IPS-11a (cell line): ENCODE results near the gene OPN1MW.
"Not testable (repeated sequence)": the region's sequence is repeated elsewhere in the genome, so short reads cannot be mapped to it uniquely, and the experiment has no call there.

Source experiments
- H3K4me3 ChIP-seq: one replicate; pipeline ENCODE4 v1.5.1; 2013; ENCODE audit warnings: low read depth, low read length, control low read depth

The OPN1MW gene

DNA sequence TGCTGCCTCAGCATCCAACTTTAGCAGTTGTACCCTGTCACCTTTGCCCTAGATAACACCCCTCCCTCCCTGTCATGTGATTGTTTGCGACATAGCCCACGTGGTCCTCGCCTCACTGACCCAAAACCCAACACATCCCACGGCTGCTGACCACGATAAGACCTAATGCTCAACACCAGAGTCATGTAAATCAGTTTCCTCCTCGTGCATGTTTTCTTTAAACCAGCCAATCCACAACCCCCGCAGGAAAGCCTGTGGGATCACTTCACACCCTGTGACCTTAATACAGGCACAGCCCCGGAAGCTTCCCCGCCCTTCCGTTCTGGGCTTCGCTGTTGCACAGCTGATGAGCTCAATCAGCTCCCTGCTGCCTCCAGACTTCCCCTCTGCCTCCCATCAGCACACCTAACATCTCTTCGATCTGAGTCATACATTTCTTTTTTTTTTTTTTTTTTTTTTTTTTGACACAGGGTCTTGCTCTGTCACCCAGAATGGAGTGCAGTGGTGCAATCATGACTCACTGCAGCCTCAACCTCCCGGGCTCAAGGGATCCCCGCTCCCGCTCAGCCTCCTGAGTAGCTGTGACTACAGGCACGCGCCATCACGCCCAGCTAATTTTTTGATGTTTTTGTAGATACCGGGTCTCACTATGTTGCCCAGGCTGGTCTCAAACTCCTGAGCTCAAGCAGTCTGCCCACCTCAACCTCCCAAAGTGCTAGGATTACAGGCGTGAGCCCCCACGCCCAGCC, 27.4 kb downstream of the OPN1MW start:
- H3K4me3 ChIP-seq, result not testable (repeated sequence)

- not testable (repeated sequence) for H3K4me3 ChIP-seq
These were observed 28.7 kb downstream of the OPN1MW start for GRCh38 chrX:154211057-154211456.

DNA sequence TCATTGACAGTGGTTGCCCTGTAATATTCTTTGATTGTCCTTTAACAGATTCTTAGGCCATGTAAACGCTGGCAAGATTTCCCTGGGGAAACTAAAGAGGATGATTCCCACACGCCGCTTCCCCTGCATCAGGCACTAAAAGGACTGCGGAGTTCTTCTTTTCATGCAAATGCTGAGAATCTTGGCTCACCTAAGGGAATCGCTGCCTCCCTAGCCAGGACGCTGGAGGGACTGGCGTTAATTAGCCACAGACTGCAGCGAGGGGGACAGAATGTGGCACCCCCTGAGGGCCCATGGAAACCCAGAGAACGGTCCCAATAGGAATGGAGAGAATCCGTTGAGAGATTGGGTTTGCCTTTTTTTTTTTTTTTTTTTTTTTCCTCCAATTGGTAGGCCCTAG, 29.1 kb downstream of the OPN1MW start:
- H3K4me3 ChIP-seq, result not testable (repeated sequence)

DNA sequence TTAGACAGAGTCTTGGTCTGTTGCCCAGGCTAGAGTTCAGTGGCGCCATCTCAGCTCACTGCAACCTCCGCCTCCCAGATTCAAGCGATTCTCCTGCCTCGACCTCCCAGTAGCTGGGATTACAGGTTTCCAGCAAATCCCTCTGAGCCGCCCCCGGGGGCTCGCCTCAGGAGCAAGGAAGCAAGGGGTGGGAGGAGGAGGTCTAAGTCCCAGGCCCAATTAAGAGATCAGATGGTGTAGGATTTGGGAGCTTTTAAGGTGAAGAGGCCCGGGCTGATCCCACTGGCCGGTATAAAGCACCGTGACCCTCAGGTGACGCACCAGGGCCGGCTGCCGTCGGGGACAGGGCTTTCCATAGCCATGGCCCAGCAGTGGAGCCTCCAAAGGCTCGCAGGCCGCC, 37.1 kb downstream of the OPN1MW start, which contains the start of gene OPN1MW2:
Gene OPN1MW2, plus strand, starts transcription at position 301 of the 400 bp plus-strand sequence. Its CDS starts 60 bp downstream, at position 361.
- not testable (repeated sequence) for H3K4me3 ChIP-seq

DNA sequence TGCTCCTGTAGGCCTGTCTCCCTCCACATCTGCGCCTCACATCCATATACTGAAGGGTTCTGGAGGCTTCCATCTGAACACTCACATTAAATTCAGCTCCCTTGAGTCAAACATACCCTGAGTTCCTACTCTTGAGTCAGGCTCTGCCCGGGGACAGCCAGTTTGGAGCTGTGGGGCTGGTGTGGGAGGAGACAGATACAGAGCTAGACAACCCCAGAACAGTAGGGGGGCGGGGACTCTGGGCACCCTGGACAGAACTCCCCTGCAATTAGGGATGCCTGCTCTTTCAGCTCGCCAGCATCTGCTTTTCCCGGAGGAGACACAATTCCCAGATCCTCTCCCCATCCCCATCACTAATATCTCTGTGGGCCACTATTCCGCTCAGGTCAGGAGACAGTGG, 42.9 kb downstream of the OPN1MW start:
- H3K4me3 ChIP-seq, result not testable (repeated sequence)

DNA sequence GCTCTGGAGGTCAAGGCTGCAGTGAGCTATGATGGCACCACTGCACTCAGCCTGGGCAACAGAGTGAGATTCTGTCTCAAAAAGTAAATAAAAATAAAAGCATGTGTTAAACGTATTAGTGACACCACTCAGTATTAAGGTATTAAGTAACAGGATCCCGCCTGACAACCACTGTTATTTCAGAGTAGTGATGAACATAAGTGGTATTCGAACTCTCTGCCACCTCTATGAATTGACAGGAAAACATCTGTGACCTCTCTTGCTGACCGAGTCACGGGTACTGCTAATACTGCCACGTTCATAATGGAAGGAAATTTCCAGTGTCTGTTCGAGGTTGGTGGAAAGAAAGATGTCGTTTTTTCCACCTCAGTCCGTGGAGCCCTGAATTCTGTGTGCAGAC, 44.3 kb downstream of the OPN1MW start:
- not testable (repeated sequence) for H3K4me3 ChIP-seq

DNA sequence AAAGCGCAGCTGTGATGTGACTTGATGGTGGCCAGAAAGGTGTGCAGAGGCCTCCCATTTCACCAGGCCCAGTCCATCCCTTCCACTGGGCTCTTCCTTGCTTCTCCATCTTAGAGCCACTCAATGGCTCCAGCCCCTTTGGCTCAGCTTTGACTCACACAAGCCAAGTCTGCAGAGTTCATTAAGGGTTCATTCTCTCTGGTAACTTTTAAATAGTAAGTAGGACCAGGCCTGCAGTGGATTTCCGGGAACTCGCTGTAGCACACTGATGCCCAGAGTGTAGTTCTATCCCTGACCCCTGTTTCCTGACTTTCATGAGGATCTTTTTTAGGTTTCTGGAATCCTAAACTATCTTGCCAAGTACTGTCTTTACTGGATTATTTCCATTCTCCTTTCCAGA, 49.0 kb downstream of the OPN1MW start:
- not testable (repeated sequence) for H3K4me3 ChIP-seq

- not testable (repeated sequence) for H3K4me3 ChIP-seq
These were observed 51.2 kb downstream of the OPN1MW start for GRCh38 chrX:154233620-154234019.

- H3K4me3 ChIP-seq, result not testable (repeated sequence)
These were observed 56.7 kb downstream of the OPN1MW start for GRCh38 chrX:154238939-154239559.

- H3K4me3 ChIP-seq, result not testable (repeated sequence)
These were observed 57.6 kb downstream of the OPN1MW start for GRCh38 chrX:154239982-154240503.
